DOHH2 (cell line): Measurements from ENCODE around the gene MBOAT7.

Source experiments
- H3F3A ChIP-seq: fragments of 200-600 bp; sonication (generic), shearing (Covaris generic); 2 replicates; pipeline ENCODE4 v1.6.0; 2016; ENCODE audit warnings: antibody characterized with exemption, mild to moderate bottlenecking; ENCODE audit not compliant: control insufficient read depth, insufficient read depth
- H3K27ac ChIP-seq: fragments of 200-600 bp; sonication (generic); 2 replicates; pipeline ENCODE4 v1.5.1; 2014; ENCODE audit warnings: low read depth, mild to moderate bottlenecking, low read length, moderate library complexity
- H3K27me3 ChIP-seq: fragments of 200-600 bp; sonication (generic); 2 replicates; pipeline ENCODE4 v1.6.1; 2014; ENCODE audit warnings: mild to moderate bottlenecking, low read length, mixed read lengths; ENCODE audit not compliant: control insufficient read depth
- H3K36me3 ChIP-seq: fragments of 200-600 bp; sonication (generic); 2 replicates; pipeline ENCODE4 v1.6.1; 2014; ENCODE audit warnings: mild to moderate bottlenecking, low read length, moderate library complexity, mixed read lengths; ENCODE audit not compliant: control insufficient read depth
- H3K4me1 ChIP-seq: fragments of 200-600 bp; sonication (generic); 2 replicates; pipeline ENCODE4 v1.6.1; 2014; ENCODE audit warnings: mild to moderate bottlenecking, low read length, mixed read lengths; ENCODE audit not compliant: control insufficient read depth
- H3K4me2 ChIP-seq: fragments of 200-600 bp; sonication (generic); 2 replicates; pipeline ENCODE4 v1.6.0; 2014; ENCODE audit warnings: mild to moderate bottlenecking, low read length, moderate library complexity
- H3K4me3 ChIP-seq: fragments of 200-600 bp; sonication (generic); 2 replicates; pipeline ENCODE4 v1.5.1; 2014; ENCODE audit warnings: mild to moderate bottlenecking, low read length, mixed read lengths
- H3K79me2 ChIP-seq: fragments of 200-600 bp; sonication (generic); 2 replicates; pipeline ENCODE4 v1.6.1; 2014; ENCODE audit warnings: mild to moderate bottlenecking, low read length, mixed read lengths; ENCODE audit not compliant: control insufficient read depth
- H3K9me2 ChIP-seq: fragments of 200-600 bp; sonication (generic); replicated peaks from 2 replicates; pipeline ENCODE4 v1.6.1; 2014; ENCODE audit warnings: mild to moderate bottlenecking, low read length, mixed read lengths; ENCODE audit not compliant: control insufficient read depth
- H3K9me3 ChIP-seq: fragments of 200-600 bp; sonication (generic); 2 replicates; pipeline ENCODE4 v1.6.1; 2014; ENCODE audit warnings: antibody characterized with exemption, low read length, mixed read lengths; ENCODE audit not compliant: control insufficient read depth, insufficient read depth
- H4K20me1 ChIP-seq: fragments of 200-600 bp; sonication (generic); 2 replicates; pipeline ENCODE4 v1.6.0; 2014; ENCODE audit warnings: low read depth, mild to moderate bottlenecking, antibody characterized with exemption, low read length, moderate library complexity; ENCODE audit not compliant: control insufficient read depth, insufficient read depth
- CTCF ChIP-seq: fragments of 200-600 bp; sonication (generic); IDR thresholded peaks from one replicate; pipeline ENCODE4 v1.5.1; 2014; ENCODE audit warnings: antibody characterized with exemption, mild to moderate bottlenecking, low read depth, low read length; ENCODE audit not compliant: poor library complexity, severe bottlenecking
- EZH2phosphoT487 ChIP-seq: fragments of 200-600 bp; sonication (generic); IDR thresholded peaks from 2 replicates; pipeline ENCODE4 v1.6.1; 2017; ENCODE audit warnings: borderline replicate concordance, mild to moderate bottlenecking, antibody characterized with exemption, low read length, moderate library complexity, mixed read lengths

The MBOAT7 gene

GRCh38 chr19:54201980-54202379 is 12.6 kb upstream of the MBOAT7 start:
- peaks cover 53% of the 10 kb centered on the region for H3K4me1 ChIP-seq

GRCh38 chr19:54201172-54201701 is 11.9 kb upstream of the MBOAT7 start:
- Histone ChIP-seq H3K4me3 (peak overlapping the region; percentile 84), H3K27me3 (no peaks in the 10 kb centered on the region), H3K79me2 (peaks cover 69% of the 10 kb centered on the region), H3K9me3 (no peaks in the 10 kb centered on the region), H3K36me3 (peaks cover 56% of the 10 kb centered on the region), H3K27ac (peak overlapping the region; percentile 89), H3K9me2 (no peaks in the 10 kb centered on the region), H3K4me2 (peak overlapping the region; percentile 91), H4K20me1 (peaks cover 44% of the 10 kb centered on the region), H3K4me1 (peaks cover 47% of the 10 kb centered on the region), H3F3A (peaks cover 52% of the 10 kb centered on the region)
- TF ChIP-seq CTCF (no peak), EZH2phosphoT487 (no peak)

More at GRCh38 chr19:54201980-54202379, 12.6 kb upstream of the MBOAT7 start:
- peaks cover 76% of the 10 kb centered on the region for H3K79me2 ChIP-seq
- H3F3A ChIP-seq, result peaks cover 59% of the 10 kb centered on the region
- peak overlapping the region; percentile 84 for H3K4me3 ChIP-seq
- H3K4me2 ChIP-seq, result peak overlapping the region; percentile 91
- TF ChIP-seq EZH2phosphoT487, result no peak
- no peak for TF ChIP-seq CTCF
- peaks cover 52% of the 10 kb centered on the region for H4K20me1 ChIP-seq
- peaks cover 63% of the 10 kb centered on the region for H3K36me3 ChIP-seq
- H3K27me3 ChIP-seq, result no peaks in the 10 kb centered on the region
- no peaks in the 10 kb centered on the region for H3K9me2 ChIP-seq
- peak overlapping the region; percentile 89 for H3K27ac ChIP-seq
- H3K9me3 ChIP-seq, result no peaks in the 10 kb centered on the region

GRCh38 chr19:54199401-54199800 is 10.0 kb upstream of the MBOAT7 start:
- Histone ChIP-seq H3K27ac (no peak overlapping the region), H3K36me3 (peaks cover 38% of the 10 kb centered on the region)

More at GRCh38 chr19:54199401-54199800, 10.0 kb upstream of the MBOAT7 start:
- Histone ChIP-seq H3K27me3 (no peaks in the 10 kb centered on the region), H3K4me3 (peak overlapping the region; percentile 84), H3K4me1 (peaks cover 34% of the 10 kb centered on the region), H3K9me3 (no peaks in the 10 kb centered on the region), H4K20me1 (peaks cover 29% of the 10 kb centered on the region), H3F3A (peaks cover 35% of the 10 kb centered on the region), H3K9me2 (no peaks in the 10 kb centered on the region), H3K79me2 (peaks cover 50% of the 10 kb centered on the region), H3K4me2 (peak overlapping the region; percentile 91)
- TF ChIP-seq EZH2phosphoT487 (no peak), CTCF (no peak)
